ENCODE data around the gene POLE2. TPM values are rescaled to one million over a fixed set of nuclear protein-coding genes. Genes with fewer than 3 reads are reported as not detected.
A peak's percentile ranks its signal among the peaks of the same experiment; 100 is the strongest.
"Not testable (repeated sequence)": the region's sequence is repeated elsewhere in the genome, so short reads cannot be mapped to it uniquely, and the experiment has no call there.

POLE2 gene
- polyA plus RNA-seq, 3 donors from 2014 or later: 1.4 to 6.4 (median 1.5) TPM

- Mint-ChIP-seq H3K4me1 (peaks cover 60 to 74% of the 10 kb centered on the region in 2 donors), H3K36me3 (peaks cover 3 to 9% (median 9%) of the 10 kb centered on the region in 3 donors), H3K27ac (peak within 1 kb of the TSS; percentile 96 to 100 (median 99))
Observed at GRCh38 chr14:49620182-49621113, 67.6 kb downstream of the POLE2 start, which contains the start of the genes MGAT2 and RPL36AL. TSS of gene MGAT2 (plus strand) at chr14:49620799. CDS start at chr14:49621269, 470 bp downstream. TSS of gene RPL36AL (minus strand) at chr14:49620626. CDS start at chr14:49619104, 1,522 bp downstream.

GRCh38 chr14:49619730-49620129 is 68.3 kb downstream of the POLE2 start:
- H3K27ac Mint-ChIP-seq: peak overlapping the region; percentile 96 to 100 (median 99)
- H3K4me1 Mint-ChIP-seq: peaks cover 58 to 67% of the 10 kb centered on the region in 2 donors
- H3K9me3 Mint-ChIP-seq: no peaks in the 10 kb centered on the region
- peaks cover 3 to 9% (median 9%) of the 10 kb centered on the region in 3 donors for H3K36me3 Mint-ChIP-seq
- peak overlapping the region; percentile 97 to 99 (median 98) for H3K4me3 Mint-ChIP-seq
- H3K27me3 Mint-ChIP-seq (ENCODE audit: low read depth in 3 of 3): peaks cover 8 to 13% (median 11%) of the 10 kb centered on the region in 3 donors
- no peak for DNase-seq

More at GRCh38 chr14:49620182-49621113, 67.6 kb downstream of the POLE2 start, which contains the start of the genes MGAT2 and RPL36AL:
- peaks cover 8 to 13% (median 11%) of the 10 kb centered on the region in 3 donors for H3K27me3 Mint-ChIP-seq (ENCODE audit: low read depth in 3 of 3)
- peak within 1 kb of the TSS; percentile 97 to 99 (median 98) for H3K4me3 Mint-ChIP-seq
- H3K9me3 Mint-ChIP-seq: no peaks in the 10 kb centered on the region
- peak; percentile 98 for DNase-seq

DNA sequence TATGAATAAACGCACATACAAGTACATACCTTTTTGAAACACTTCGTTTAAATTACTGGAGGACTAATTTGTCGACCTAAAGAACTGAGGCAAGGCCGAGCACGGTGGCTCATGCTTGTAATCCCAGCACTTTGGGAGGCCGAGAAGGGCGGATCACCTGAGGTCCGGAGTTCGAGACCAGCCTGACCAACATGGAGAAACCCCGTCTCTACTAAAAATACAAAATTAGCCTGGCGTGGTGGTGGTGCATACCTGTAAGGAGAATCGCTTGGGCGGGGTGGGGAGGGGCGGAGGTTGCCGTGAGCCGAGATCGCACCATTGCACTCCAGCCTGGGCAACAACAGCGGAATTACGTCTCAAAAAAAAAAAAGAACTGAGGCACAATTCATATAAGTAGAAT is 68.7 kb downstream of the POLE2 start:
- peaks cover 57 to 62% of the 10 kb centered on the region in 2 donors for H3K4me1 Mint-ChIP-seq
- peak overlapping the region; percentile 96 to 100 (median 99) for H3K27ac Mint-ChIP-seq
- DNase-seq, H3K36me3 Mint-ChIP-seq, H3K9me3 Mint-ChIP-seq: not testable (repeated sequence)
- H3K4me3 Mint-ChIP-seq: peak overlapping the region; percentile 97 to 99 (median 98)
- peaks cover 8 to 13% (median 11%) of the 10 kb centered on the region in 3 donors for H3K27me3 Mint-ChIP-seq (ENCODE audit: low read depth in 3 of 3)

DNA sequence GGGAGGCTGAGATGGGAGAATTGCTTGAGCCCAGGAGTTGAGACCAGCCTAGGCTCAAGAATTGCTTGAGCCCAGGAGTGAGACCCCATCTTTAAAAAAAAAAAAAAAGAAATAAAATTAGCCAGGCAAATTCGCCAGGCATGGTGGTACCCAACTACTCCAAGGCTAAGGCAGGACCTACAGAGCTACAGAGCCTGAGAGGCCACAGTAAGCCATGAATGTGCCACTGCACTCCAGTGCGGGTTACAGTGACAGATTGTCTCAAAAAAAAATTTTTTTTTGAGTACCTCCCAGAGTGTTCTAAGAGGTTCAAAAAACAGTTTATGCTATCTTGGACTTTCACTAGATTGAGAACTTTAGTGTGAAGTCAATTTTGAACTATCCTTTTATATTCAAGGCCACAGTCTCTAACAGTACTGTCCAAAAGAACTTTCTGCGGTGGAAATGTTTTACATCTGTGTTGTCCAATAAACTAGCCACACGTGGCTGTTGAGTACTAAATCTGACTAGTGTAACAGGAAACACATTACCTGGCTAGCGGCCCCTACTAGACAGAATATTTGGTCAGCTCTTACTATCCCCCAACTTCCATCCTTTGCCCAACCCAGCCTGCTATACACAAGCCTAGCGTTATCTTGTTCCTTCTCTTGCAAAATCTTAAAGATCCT is 70.0 kb downstream of the POLE2 start:
- H3K4me3 Mint-ChIP-seq: peak overlapping the region; percentile 3 to 98 (median 56)
- H3K27me3 Mint-ChIP-seq (ENCODE audit: low read depth in 3 of 3): peaks cover 8 to 13% (median 11%) of the 10 kb centered on the region in 3 donors
- H3K36me3 Mint-ChIP-seq: peaks cover 3 to 9% (median 9%) of the 10 kb centered on the region in 3 donors
- peaks cover 45 to 50% of the 10 kb centered on the region in 2 donors for H3K4me1 Mint-ChIP-seq
- no peak for DNase-seq
- no peaks in the 10 kb centered on the region for H3K9me3 Mint-ChIP-seq
- H3K27ac Mint-ChIP-seq: peak overlapping the region; percentile 73 to 100 (median 97)

DNA sequence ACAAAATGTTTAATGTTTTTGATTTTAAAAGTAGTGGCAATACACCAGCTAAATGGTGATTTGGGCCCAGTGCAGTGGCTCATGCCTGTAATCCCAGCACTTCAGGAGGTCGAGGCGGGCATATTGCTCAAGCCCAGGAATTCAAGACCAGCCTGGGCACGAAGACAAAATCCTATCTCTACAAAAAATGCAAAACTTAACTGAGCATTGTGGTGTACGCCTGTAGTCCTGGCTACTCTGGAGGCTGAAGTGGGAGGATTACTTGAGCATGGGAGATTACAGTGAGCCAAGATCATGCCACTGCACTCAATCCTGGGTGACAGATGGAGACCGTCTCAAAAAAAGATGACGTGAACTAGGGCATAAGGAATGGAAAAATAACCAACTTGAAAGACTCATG is 72.2 kb downstream of the POLE2 start:
- Mint-ChIP-seq H3K27ac (peak overlapping the region in 5 of 6 donors; percentile 28 to 67 (median 55)), H3K27me3 (ENCODE audit: low read depth in 3 of 3) (peaks cover 5 to 11% (median 9%) of the 10 kb centered on the region in 3 donors)

DNA sequence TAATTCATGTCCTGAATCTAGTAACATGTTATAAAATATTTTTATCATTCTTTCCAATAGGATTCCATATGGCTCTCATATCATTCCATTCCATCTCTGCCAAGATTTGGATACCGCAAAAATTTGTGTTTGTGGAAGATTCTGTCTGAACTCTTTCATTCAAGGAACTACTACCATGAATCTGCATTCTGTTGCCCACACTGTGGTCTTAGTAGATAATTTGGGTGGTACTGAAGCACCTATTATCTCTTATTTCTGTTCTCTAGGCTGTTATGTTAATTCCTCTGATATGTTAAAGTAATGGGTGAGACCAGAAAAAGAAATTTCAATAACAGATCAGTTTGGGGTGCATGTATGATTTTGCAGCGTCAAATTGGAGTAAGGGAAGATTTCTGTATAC is 73.8 kb downstream of the POLE2 start:
- peaks cover 3 to 9% (median 9%) of the 10 kb centered on the region in 3 donors for H3K36me3 Mint-ChIP-seq
- peaks cover 0 to 2% (median 2%) of the 10 kb centered on the region in 3 donors for H3K27me3 Mint-ChIP-seq (ENCODE audit: low read depth in 3 of 3)
- DNase-seq: no peak
- H3K9me3 Mint-ChIP-seq: no peaks in the 10 kb centered on the region
- H3K4me3 Mint-ChIP-seq: no peak overlapping the region
- no peak overlapping the region for H3K27ac Mint-ChIP-seq
- H3K4me1 Mint-ChIP-seq: peaks cover 15 to 20% of the 10 kb centered on the region in 2 donors

More for the DNA sequence above, 72.2 kb downstream of the POLE2 start:
- DNase-seq: no peak
- no peak overlapping the region for H3K4me3 Mint-ChIP-seq
- H3K4me1 Mint-ChIP-seq: peaks cover 27 to 33% of the 10 kb centered on the region in 2 donors
- H3K36me3 Mint-ChIP-seq: peaks cover 3 to 9% (median 9%) of the 10 kb centered on the region in 3 donors
- H3K9me3 Mint-ChIP-seq: no peaks in the 10 kb centered on the region

- Mint-ChIP-seq H3K27ac (no peak overlapping the region), H3K4me1 (peaks cover 2 to 4% of the 10 kb centered on the region in 2 donors)
Observed at GRCh38 chr14:49612671-49613070, 75.3 kb downstream of the POLE2 start.

GRCh38 chr14:49612251-49612650 is 75.8 kb downstream of the POLE2 start:
- Mint-ChIP-seq H3K27ac (no peak overlapping the region), H3K4me1 (peaks cover 0 to under 1% of the 10 kb centered on the region in 2 donors), H3K27me3 (ENCODE audit: low read depth in 3 of 3) (peaks cover 0 to 2% (median 0%) of the 10 kb centered on the region in 3 donors), H3K36me3 (peaks cover 0 to 4% (median 3%) of the 10 kb centered on the region in 3 donors), H3K4me3 (no peak overlapping the region), H3K9me3 (no peaks in the 10 kb centered on the region)
- DNase-seq: no peak

More at GRCh38 chr14:49612671-49613070, 75.3 kb downstream of the POLE2 start:
- Mint-ChIP-seq H3K9me3 (no peaks in the 10 kb centered on the region), H3K36me3 (peaks cover 0 to 6% (median 3%) of the 10 kb centered on the region in 3 donors), H3K4me3 (no peak overlapping the region), H3K27me3 (ENCODE audit: low read depth in 3 of 3) (peaks cover 0 to 2% (median 0%) of the 10 kb centered on the region in 3 donors)
- no peak for DNase-seq

DNA sequence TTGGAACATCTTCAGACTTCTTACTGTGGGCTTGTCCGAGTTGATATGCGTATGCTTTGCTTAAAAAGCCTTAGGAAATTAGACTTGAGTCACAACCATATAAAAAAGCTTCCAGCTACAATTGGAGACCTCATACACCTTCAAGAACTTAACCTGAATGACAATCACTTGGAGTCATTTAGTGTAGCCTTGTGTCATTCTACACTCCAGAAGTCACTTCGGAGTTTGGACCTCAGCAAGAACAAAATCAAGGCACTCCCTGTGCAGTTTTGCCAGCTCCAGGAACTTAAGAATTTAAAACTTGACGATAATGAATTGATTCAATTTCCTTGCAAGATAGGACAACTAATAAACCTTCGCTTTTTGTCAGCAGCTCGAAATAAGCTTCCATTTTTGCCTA is 80.4 kb downstream of the POLE2 start:
- peaks cover 0 to 4% of the 10 kb centered on the region in 2 donors for H3K4me1 Mint-ChIP-seq
- no peak for DNase-seq
- H3K9me3 Mint-ChIP-seq: no peaks in the 10 kb centered on the region
- H3K27me3 Mint-ChIP-seq (ENCODE audit: low read depth in 3 of 3): peaks cover 0 to 2% (median 0%) of the 10 kb centered on the region in 3 donors
- H3K36me3 Mint-ChIP-seq: peaks cover 3 to 11% (median 9%) of the 10 kb centered on the region in 3 donors
- H3K27ac Mint-ChIP-seq: no peak overlapping the region
- H3K4me3 Mint-ChIP-seq: no peak overlapping the region

GRCh38 chr14:49598485-49599300 is 89.3 kb downstream of the POLE2 start, which contains the start of gene LRR1:
TSS of gene LRR1 (plus strand) at chr14:49598940. CDS start at chr14:49599021, 81 bp downstream.
- peak; percentile 87 to 91 (median 90) for DNase-seq
- no peaks in the 10 kb centered on the region for H3K9me3 Mint-ChIP-seq
- H3K27ac Mint-ChIP-seq: peak within 1 kb of the TSS; percentile 96 to 100 (median 98)
- no peaks in the 10 kb centered on the region for H3K36me3 Mint-ChIP-seq
- H3K27me3 Mint-ChIP-seq (ENCODE audit: low read depth in 3 of 3): peaks cover 0 to 14% (median 6%) of the 10 kb centered on the region in 3 donors
- H3K4me1 Mint-ChIP-seq: peaks cover 32 to 34% of the 10 kb centered on the region in 2 donors
- H3K4me3 Mint-ChIP-seq: peak within 1 kb of the TSS; percentile 96 to 99 (median 97)

- H3K4me3 Mint-ChIP-seq: peak overlapping the region; percentile 96 to 99 (median 97)
Observed at GRCh38 chr14:49598189-49598484, 89.9 kb downstream of the POLE2 start.

DNA sequence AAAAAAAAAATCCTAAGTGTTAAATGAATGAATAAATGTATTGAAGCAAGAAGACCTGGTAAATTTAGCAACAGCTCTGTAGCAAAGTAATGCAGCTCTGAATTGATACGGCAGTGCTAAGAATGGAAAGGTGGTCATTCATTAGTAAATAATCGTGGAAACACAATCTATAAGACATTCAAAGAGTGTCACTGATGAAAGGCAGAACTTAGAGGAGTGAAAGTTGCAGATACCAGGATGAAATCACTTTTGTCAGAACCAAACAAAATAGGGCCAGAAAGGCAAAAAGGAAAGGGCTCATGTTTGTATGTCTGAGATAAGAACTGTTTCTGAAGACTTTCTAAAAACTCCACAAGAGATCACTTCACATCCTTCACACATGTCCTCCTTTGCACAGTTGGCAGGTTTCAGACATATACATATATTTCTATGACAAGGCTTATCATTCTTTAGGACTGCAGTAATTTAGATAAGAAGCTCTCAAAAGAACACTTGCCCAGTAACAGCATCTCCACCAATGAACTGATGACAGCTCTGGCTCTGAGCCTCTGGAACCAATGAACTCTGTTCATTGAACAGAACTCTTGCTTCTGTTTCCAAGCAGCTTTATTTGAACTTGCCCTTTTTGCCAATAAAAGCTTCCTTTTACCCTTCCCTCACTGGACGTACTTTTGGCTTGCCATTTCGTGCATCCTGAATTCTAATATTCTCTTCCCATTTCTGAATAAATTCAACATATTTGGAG is 93.5 kb downstream of the POLE2 start:
- no peaks in the 10 kb centered on the region for H3K9me3 Mint-ChIP-seq
- H3K4me3 Mint-ChIP-seq: no peak overlapping the region
- DNase-seq: no peak
- peaks cover 0 to 10% (median 10%) of the 10 kb centered on the region in 3 donors for H3K27me3 Mint-ChIP-seq (ENCODE audit: low read depth in 3 of 3)
- H3K36me3 Mint-ChIP-seq: no peaks in the 10 kb centered on the region
- no peak overlapping the region for H3K27ac Mint-ChIP-seq
- H3K4me1 Mint-ChIP-seq: peaks cover 15 to 25% of the 10 kb centered on the region in 2 donors

More at GRCh38 chr14:49598189-49598484, 89.9 kb downstream of the POLE2 start:
- no peaks in the 10 kb centered on the region for H3K36me3 Mint-ChIP-seq
- peaks cover 0 to 14% (median 6%) of the 10 kb centered on the region in 3 donors for H3K27me3 Mint-ChIP-seq (ENCODE audit: low read depth in 3 of 3)
- no peak for DNase-seq
- peak overlapping the region; percentile 96 to 100 (median 98) for H3K27ac Mint-ChIP-seq
- H3K4me1 Mint-ChIP-seq: peaks cover 32 to 34% of the 10 kb centered on the region in 2 donors
- H3K9me3 Mint-ChIP-seq: no peaks in the 10 kb centered on the region

All from immature natural killer cell (primary cell).